ENCODE results near the gene TNFRSF19. TPM values are rescaled to one million over a fixed set of nuclear protein-coding genes. Genes with fewer than 3 reads are reported as not detected.
"Not testable (repeated sequence)": the region's sequence is repeated elsewhere in the genome, so short reads cannot be mapped to it uniquely, and the experiment has no call there.

Gene TNFRSF19
- total RNA-seq, 1 experiment from 2014 or later, result 0.54 TPM

DNA sequence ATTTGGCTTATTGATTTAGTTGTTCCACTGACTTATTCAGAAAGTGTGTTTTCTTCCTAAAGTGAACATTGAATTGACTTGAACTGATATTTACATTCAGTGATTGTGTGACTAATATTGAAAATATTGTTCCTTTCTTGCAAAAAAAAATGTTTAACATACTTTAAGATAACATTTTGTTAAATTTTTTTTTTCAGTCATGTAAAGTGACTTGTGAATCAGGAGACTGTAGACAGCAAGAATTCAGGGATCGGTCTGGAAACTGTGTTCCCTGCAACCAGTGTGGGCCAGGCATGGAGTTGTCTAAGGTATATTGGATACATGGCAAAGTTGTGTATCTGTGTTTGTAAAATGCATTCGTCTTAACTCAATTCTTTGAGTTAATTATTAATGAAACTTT, 22.9 kb downstream of the TNFRSF19 start:
- ChIA-PET POLR2A (no interaction called here), CTCF (no interaction called here)
- no peaks in the 10 kb centered on the region; the same call in 1 of the 2 replicates for H3K27me3 ChIP-seq (ENCODE audit: control insufficient read depth, insufficient read depth, low read length)
- no peaks in the 10 kb centered on the region for H3K4me1 ChIP-seq (ENCODE audit: control insufficient read depth, insufficient read depth, low read length)
- intact Hi-C loops (cut with micrococcal nuclease; ENCODE audit: unreplicated experiment) (no loop called here), in situ Hi-C loops (cut with HindIII; ENCODE audit: low pct_unique_long_range_greater_than_20kb, low sequenced_read_pairs) (no loop called here)
- no TSS peak for BruUV-seq (replicated peaks)
- no peaks in the 10 kb centered on the region for H3K36me3 ChIP-seq (ENCODE audit: control insufficient read depth, insufficient read depth, low read length)
- ATAC-seq (no peak), DNase-seq (ENCODE audit: low read depth, low spot score) (no peak)
- TF ChIP-seq SIN3A (IDR thresholded peaks at IDR 0.05; ENCODE audit: borderline replicate concordance, insufficient read depth, low read depth, low read length), result no peak
- TF ChIP-seq, protein P1, sequence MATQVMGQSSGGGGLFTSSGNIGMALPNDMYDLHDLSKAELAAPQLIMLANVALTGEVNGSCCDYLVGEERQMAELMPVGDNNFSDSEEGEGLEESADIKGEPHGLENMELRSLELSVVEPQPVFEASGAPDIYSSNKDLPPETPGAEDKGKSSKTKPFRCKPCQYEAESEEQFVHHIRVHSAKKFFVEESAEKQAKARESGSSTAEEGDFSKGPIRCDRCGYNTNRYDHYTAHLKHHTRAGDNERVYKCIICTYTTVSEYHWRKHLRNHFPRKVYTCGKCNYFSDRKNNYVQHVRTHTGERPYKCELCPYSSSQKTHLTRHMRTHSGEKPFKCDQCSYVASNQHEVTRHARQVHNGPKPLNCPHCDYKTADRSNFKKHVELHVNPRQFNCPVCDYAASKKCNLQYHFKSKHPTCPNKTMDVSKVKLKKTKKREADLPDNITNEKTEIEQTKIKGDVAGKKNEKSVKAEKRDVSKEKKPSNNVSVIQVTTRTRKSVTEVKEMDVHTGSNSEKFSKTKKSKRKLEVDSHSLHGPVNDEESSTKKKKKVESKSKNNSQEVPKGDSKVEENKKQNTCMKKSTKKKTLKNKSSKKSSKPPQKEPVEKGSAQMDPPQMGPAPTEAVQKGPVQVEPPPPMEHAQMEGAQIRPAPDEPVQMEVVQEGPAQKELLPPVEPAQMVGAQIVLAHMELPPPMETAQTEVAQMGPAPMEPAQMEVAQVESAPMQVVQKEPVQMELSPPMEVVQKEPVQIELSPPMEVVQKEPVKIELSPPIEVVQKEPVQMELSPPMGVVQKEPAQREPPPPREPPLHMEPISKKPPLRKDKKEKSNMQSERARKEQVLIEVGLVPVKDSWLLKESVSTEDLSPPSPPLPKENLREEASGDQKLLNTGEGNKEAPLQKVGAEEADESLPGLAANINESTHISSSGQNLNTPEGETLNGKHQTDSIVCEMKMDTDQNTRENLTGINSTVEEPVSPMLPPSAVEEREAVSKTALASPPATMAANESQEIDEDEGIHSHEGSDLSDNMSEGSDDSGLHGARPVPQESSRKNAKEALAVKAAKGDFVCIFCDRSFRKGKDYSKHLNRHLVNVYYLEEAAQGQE (IDR thresholded peaks at IDR 0.05; ENCODE audit: insufficient read depth in 1 of 2, low read depth in 2 of 2, low read length in 1 of 2), result no peak
- TF ChIP-seq TCF7L2 (IDR thresholded peaks at IDR 0.05; ENCODE audit: low read depth, low read length), result no peak
- TF ChIP-seq, protein P2, sequence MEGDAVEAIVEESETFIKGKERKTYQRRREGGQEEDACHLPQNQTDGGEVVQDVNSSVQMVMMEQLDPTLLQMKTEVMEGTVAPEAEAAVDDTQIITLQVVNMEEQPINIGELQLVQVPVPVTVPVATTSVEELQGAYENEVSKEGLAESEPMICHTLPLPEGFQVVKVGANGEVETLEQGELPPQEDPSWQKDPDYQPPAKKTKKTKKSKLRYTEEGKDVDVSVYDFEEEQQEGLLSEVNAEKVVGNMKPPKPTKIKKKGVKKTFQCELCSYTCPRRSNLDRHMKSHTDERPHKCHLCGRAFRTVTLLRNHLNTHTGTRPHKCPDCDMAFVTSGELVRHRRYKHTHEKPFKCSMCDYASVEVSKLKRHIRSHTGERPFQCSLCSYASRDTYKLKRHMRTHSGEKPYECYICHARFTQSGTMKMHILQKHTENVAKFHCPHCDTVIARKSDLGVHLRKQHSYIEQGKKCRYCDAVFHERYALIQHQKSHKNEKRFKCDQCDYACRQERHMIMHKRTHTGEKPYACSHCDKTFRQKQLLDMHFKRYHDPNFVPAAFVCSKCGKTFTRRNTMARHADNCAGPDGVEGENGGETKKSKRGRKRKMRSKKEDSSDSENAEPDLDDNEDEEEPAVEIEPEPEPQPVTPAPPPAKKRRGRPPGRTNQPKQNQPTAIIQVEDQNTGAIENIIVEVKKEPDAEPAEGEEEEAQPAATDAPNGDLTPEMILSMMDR (IDR thresholded peaks at IDR 0.05), result no peak
- no peak for TF ChIP-seq POLR2AphosphoS5 (IDR thresholded peaks at IDR 0.05; ENCODE audit: low read depth, low read length)
- H3K4me3 ChIP-seq (ENCODE audit: low read depth in 2 of 2, low read length in 2 of 2), result no peak overlapping the region
- H3K9me3 ChIP-seq (ENCODE audit: control insufficient read depth, insufficient read depth, low read depth, low read length), result no peaks in the 10 kb centered on the region
- no peak overlapping the region for H3K27ac ChIP-seq (ENCODE audit: low read length)

DNA sequence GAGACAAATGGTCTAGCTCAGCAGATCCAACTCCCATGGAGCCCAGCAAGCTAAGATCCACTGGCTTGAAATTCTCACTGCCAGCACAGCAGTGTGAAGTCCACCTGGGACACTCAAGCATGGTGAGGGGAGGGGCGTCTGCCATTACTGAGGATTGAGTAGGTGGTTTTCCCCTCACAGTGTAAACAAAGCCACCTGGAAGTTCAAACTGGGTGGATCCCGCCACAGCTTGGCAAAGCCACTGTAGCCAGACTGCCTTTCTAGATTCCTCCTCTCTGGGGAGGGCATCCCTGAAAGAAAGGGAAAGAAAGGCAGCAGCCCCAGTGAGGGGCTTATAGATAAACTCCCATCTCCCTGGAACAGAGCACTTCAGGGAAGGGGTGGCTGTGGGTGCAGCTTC, 24.1 kb downstream of the TNFRSF19 start:
- BruUV-seq (replicated peaks); H3K36me3 ChIP-seq (ENCODE audit: control insufficient read depth, insufficient read depth, low read length); in situ Hi-C loops (cut with HindIII; ENCODE audit: low pct_unique_long_range_greater_than_20kb, low sequenced_read_pairs); DNase-seq (ENCODE audit: low read depth, low spot score); ATAC-seq; CTCF ChIA-PET; H3K27ac ChIP-seq (ENCODE audit: low read length); H3K4me1 ChIP-seq (ENCODE audit: control insufficient read depth, insufficient read depth, low read length); POLR2A ChIA-PET; H3K4me3 ChIP-seq (ENCODE audit: low read depth in 2 of 2, low read length in 2 of 2); intact Hi-C loops (cut with micrococcal nuclease; ENCODE audit: unreplicated experiment); H3K9me3 ChIP-seq (ENCODE audit: control insufficient read depth, insufficient read depth, low read depth, low read length); H3K27me3 ChIP-seq (ENCODE audit: control insufficient read depth, insufficient read depth, low read length): not testable (repeated sequence)

DNA sequence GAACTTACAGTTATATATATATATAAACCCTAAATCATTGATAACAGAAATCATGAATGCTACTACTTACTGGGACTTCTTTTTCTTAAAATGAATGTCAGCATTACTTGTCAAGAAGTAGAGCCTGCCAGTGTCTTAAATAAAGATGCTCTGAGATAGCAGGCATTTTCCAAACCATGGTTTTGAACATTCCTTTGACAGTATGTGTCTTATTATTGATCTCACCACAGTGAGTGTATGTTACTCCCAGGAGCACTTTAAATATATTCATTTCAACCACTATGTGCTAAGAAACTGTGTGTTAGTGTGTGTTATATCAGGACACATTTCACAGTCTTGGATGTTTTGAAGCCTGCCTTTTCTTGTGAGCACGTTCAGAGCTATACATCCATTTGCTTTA, 28.2 kb downstream of the TNFRSF19 start:
- CTCF ChIA-PET, result no interaction called here
- intact Hi-C loops (cut with micrococcal nuclease; ENCODE audit: unreplicated experiment), result no loop called here
- H3K4me1 ChIP-seq (ENCODE audit: control insufficient read depth, insufficient read depth, low read length), result no peaks in the 10 kb centered on the region
- no peak overlapping the region for H3K4me3 ChIP-seq (ENCODE audit: low read depth in 2 of 2, low read length in 2 of 2)
- no peak overlapping the region for H3K27ac ChIP-seq (ENCODE audit: low read length)
- POLR2A ChIA-PET, result no interaction called here
- BruUV-seq (replicated peaks), result no TSS peak
- no peaks in the 10 kb centered on the region for H3K9me3 ChIP-seq (ENCODE audit: control insufficient read depth, insufficient read depth, low read depth, low read length)
- in situ Hi-C loops (cut with HindIII; ENCODE audit: low pct_unique_long_range_greater_than_20kb, low sequenced_read_pairs), result no loop called here
- H3K27me3 ChIP-seq (ENCODE audit: control insufficient read depth, insufficient read depth, low read length), result no peaks in the 10 kb centered on the region; the same call in 1 of the 2 replicates
- no peak for DNase-seq (ENCODE audit: low read depth, low spot score)
- H3K36me3 ChIP-seq (ENCODE audit: control insufficient read depth, insufficient read depth, low read length), result no peaks in the 10 kb centered on the region; the same call in 1 of the 2 replicates
- TF ChIP-seq, protein P2 (IDR thresholded peaks at IDR 0.05), result no peak
- TF ChIP-seq SIN3A (IDR thresholded peaks at IDR 0.05; ENCODE audit: borderline replicate concordance, insufficient read depth, low read depth, low read length), result no peak
- no peak for TF ChIP-seq POLR2AphosphoS5 (IDR thresholded peaks at IDR 0.05; ENCODE audit: low read depth, low read length)
- no peak for TF ChIP-seq TCF7L2 (IDR thresholded peaks at IDR 0.05; ENCODE audit: low read depth, low read length)
- TF ChIP-seq, protein P1 (IDR thresholded peaks at IDR 0.05; ENCODE audit: insufficient read depth in 1 of 2, low read depth in 2 of 2, low read length in 1 of 2), result no peak
- no peak for ATAC-seq

All from Panc1 (cell line).